ENCODE data around the gene ARFGAP3. TPM values are rescaled to one million over a fixed set of nuclear protein-coding genes. Genes with fewer than 3 reads are reported as not detected.

The ARFGAP3 gene
- total RNA-seq, 1 experiment from 2014 or later = 37.4 TPM

GRCh38 chr22:42879371-42880021 lies 22.4 kb upstream of the ARFGAP3 start:
- H3K4me1 Mint-ChIP-seq (ENCODE audit: low read depth, unreplicated experiment) = no peaks in the 10 kb centered on the region
- H3K9me3 Mint-ChIP-seq (ENCODE audit: unreplicated experiment) = no peaks in the 10 kb centered on the region
- Histone ChIP-seq H3K4me1 (no peaks in the 10 kb centered on the region), H3K27me3 (replicated peaks; ENCODE audit: control insufficient read depth, insufficient read depth, low read length) (no peaks in the 10 kb centered on the region), H3K9me3 (no peaks in the 10 kb centered on the region), H3K36me3 (ENCODE audit: control insufficient read depth, insufficient read depth, low read length) (peaks cover 4% of the 10 kb centered on the region), H3K4me3 (ENCODE audit: low read depth, low read length) (no peak overlapping the region)
- ChIA-PET POLR2A (no interaction called here), CTCF (no interaction called here)
- intact Hi-C loops (cut with micrococcal nuclease; ENCODE audit: unreplicated experiment) = no loop called here
- DNase-seq = no peak
- no peak overlapping the region for H3K4me3 Mint-ChIP-seq (ENCODE audit: unreplicated experiment)
- peaks cover 83% of the 10 kb centered on the region for H3K36me3 Mint-ChIP-seq (ENCODE audit: insufficient read depth, unreplicated experiment)
- no peaks in the 10 kb centered on the region for H3K27me3 Mint-ChIP-seq (ENCODE audit: insufficient read depth, unreplicated experiment)
- no peak overlapping the region for H3K27ac Mint-ChIP-seq (ENCODE audit: unreplicated experiment)
- TF ChIP-seq CTCF (IDR thresholded peaks at IDR 0.05; ENCODE audit: insufficient read depth in 1 of 2, low read depth in 1 of 2, low read length in 1 of 2, severe bottlenecking in 1 of 2, unreplicated experiment in 1 of 2) = no peak
- BruUV-seq (replicated peaks) = no TSS peak

- no TSS peak for BruUV-seq (replicated peaks)
- Mint-ChIP-seq H3K27ac (ENCODE audit: unreplicated experiment) (no peak overlapping the region), H3K36me3 (ENCODE audit: insufficient read depth, unreplicated experiment) (peaks cover 83% of the 10 kb centered on the region), H3K4me3 (ENCODE audit: unreplicated experiment) (no peak overlapping the region), H3K27me3 (ENCODE audit: insufficient read depth, unreplicated experiment) (no peaks in the 10 kb centered on the region), H3K9me3 (ENCODE audit: unreplicated experiment) (no peaks in the 10 kb centered on the region), H3K4me1 (ENCODE audit: low read depth, unreplicated experiment) (no peaks in the 10 kb centered on the region)
- ChIA-PET CTCF (interaction anchor here (1.0 kb wide), 1 partner anchor 236 kb away, joined by 8 read pairs; no protein-coding TSS in a partner anchor), POLR2A (no interaction called here)
- no peaks in the 10 kb centered on the region for H3K27me3 ChIP-seq (replicated peaks; ENCODE audit: control insufficient read depth, insufficient read depth, low read length)
- H3K4me3 ChIP-seq (ENCODE audit: low read depth, low read length) = no peak overlapping the region
- no peak for DNase-seq
- H3K9me3 ChIP-seq = no peaks in the 10 kb centered on the region
- no peaks in the 10 kb centered on the region for H3K4me1 ChIP-seq
- peaks cover 6% of the 10 kb centered on the region for H3K36me3 ChIP-seq (ENCODE audit: control insufficient read depth, insufficient read depth, low read length)
- TF ChIP-seq CTCF (IDR thresholded peaks at IDR 0.05; ENCODE audit: insufficient read depth in 1 of 2, low read depth in 1 of 2, low read length in 1 of 2, severe bottlenecking in 1 of 2, unreplicated experiment in 1 of 2) = no peak
- intact Hi-C loops (cut with micrococcal nuclease; ENCODE audit: unreplicated experiment) = no loop called here
Observed at GRCh38 chr22:42878561-42879305, 21.7 kb upstream of the ARFGAP3 start.

- no peak overlapping the region for H3K4me3 Mint-ChIP-seq (ENCODE audit: unreplicated experiment)
- H3K4me1 Mint-ChIP-seq (ENCODE audit: low read depth, unreplicated experiment) = no peaks in the 10 kb centered on the region
- no peak for TF ChIP-seq CTCF (IDR thresholded peaks at IDR 0.05; ENCODE audit: insufficient read depth in 1 of 2, low read depth in 1 of 2, low read length in 1 of 2, severe bottlenecking in 1 of 2, unreplicated experiment in 1 of 2)
- H3K27ac Mint-ChIP-seq (ENCODE audit: unreplicated experiment) = no peak overlapping the region
- no peaks in the 10 kb centered on the region for H3K9me3 ChIP-seq
- H3K9me3 Mint-ChIP-seq (ENCODE audit: unreplicated experiment) = no peaks in the 10 kb centered on the region
- CTCF ChIA-PET = interaction anchor here (0.8 to 1.0 kb wide), 2 partner anchors 10 to 235 kb away, joined by 3 to 8 read pairs; no protein-coding TSS in a partner anchor
- H3K36me3 ChIP-seq (ENCODE audit: control insufficient read depth, insufficient read depth, low read length) = peaks cover 6% of the 10 kb centered on the region
- DNase-seq = no peak
- intact Hi-C loops (cut with micrococcal nuclease; ENCODE audit: unreplicated experiment) = no loop called here
- peaks cover 83% of the 10 kb centered on the region for H3K36me3 Mint-ChIP-seq (ENCODE audit: insufficient read depth, unreplicated experiment)
- no peaks in the 10 kb centered on the region for H3K27me3 Mint-ChIP-seq (ENCODE audit: insufficient read depth, unreplicated experiment)
- H3K27me3 ChIP-seq (replicated peaks; ENCODE audit: control insufficient read depth, insufficient read depth, low read length) = no peaks in the 10 kb centered on the region
- BruUV-seq (replicated peaks) = no TSS peak
- no peak overlapping the region for H3K4me3 ChIP-seq (ENCODE audit: low read depth, low read length)
- POLR2A ChIA-PET = no interaction called here
- H3K4me1 ChIP-seq = no peaks in the 10 kb centered on the region
Observed at GRCh38 chr22:42877597-42878340, 20.7 kb upstream of the ARFGAP3 start.

Data from Caco-2 (cell line).